ENCODE measurements around the gene PCDH9. TPM values are rescaled to one million over a fixed set of nuclear protein-coding genes. Genes with fewer than 3 reads are reported as not detected.

PCDH9 gene, protein sequence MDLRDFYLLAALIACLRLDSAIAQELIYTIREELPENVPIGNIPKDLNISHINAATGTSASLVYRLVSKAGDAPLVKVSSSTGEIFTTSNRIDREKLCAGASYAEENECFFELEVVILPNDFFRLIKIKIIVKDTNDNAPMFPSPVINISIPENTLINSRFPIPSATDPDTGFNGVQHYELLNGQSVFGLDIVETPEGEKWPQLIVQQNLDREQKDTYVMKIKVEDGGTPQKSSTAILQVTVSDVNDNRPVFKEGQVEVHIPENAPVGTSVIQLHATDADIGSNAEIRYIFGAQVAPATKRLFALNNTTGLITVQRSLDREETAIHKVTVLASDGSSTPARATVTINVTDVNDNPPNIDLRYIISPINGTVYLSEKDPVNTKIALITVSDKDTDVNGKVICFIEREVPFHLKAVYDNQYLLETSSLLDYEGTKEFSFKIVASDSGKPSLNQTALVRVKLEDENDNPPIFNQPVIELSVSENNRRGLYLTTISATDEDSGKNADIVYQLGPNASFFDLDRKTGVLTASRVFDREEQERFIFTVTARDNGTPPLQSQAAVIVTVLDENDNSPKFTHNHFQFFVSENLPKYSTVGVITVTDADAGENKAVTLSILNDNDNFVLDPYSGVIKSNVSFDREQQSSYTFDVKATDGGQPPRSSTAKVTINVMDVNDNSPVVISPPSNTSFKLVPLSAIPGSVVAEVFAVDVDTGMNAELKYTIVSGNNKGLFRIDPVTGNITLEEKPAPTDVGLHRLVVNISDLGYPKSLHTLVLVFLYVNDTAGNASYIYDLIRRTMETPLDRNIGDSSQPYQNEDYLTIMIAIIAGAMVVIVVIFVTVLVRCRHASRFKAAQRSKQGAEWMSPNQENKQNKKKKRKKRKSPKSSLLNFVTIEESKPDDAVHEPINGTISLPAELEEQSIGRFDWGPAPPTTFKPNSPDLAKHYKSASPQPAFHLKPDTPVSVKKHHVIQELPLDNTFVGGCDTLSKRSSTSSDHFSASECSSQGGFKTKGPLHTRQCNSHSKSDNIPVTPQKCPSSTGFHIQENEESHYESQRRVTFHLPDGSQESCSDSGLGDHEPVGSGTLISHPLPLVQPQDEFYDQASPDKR (N-terminal part only)
- total RNA-seq (2014; rRNA removed; shearing (Covaris generic)) = 5.6 and 7.7 TPM in 2 replicates

DNA sequence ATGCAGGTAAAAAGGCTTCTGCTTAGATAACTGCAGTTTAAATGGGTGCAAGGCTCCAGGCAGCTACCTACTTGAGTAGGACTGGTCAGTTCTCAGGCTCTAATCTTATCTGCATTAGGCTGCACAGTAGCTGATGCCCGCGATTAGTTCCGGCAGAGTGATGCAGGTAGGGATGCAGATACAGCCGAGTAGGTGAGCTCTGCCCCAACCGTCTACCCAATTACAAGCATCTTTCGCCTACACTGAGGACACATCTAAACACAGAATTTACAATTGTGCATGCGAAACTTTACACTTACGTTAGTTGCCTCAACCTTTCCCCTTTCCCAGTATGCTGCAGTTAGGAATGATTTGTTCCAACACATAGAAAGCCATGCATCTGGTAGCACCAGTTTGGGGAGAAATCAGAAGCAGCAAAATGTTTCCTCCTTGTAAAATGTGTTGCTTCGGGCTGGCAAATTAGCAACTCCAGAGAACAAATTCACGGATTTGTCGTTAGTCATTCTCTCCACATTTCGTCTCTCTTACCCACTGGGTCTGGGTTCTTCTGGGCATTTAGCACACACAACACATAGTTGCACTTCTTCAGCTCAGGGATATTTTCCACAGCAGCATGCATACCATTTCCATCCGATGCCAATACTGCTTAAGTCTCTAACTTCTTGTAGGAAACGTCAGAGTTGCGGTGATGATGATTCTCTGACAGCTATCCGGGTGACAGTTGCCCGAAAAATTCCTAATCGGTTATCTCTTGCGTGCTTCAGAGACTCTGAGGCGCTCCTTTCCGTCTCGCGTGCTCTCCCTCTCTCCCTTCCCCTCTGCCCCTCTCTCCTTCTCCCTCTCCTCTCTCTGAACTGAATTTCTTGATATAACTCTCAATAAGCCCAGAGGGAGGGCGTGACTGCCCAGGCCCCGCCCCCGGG, at the start of gene PCDH9:
TSS of gene PCDH9 (minus strand) at position 856 of the 923 bp plus-strand sequence. CDS start 1,896 bp downstream, outside the sequence.
- DNase-seq (ENCODE audit: low spot score) = no peak

DNA sequence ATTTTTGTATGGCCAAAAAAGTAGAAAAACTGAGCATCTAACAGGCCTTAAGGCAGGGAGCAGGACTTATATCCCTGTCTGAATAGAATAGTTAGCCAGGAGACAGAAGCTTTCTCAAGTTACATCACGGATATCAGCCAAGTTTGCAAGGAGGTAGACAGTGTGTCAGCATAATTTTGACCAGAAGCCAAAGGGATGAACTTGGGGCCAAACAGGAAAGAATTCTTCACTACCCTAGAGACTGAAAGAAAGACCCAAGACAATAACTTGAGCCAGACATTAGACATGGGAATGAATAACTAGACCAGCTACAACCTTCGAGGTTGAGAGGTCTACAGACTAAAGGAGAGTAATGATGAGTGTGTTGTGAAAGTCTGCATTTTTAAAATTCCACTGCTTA, 48.1 kb upstream of the PCDH9 start:
- DNase-seq (ENCODE audit: low spot score) = no peak

GRCh38 chr13:67277581-67277980, 47.4 kb upstream of the PCDH9 start:
- DNase-seq (ENCODE audit: low spot score) = no peak

GRCh38 chr13:67275351-67275960, 45.3 kb upstream of the PCDH9 start:
- DNase-seq (ENCODE audit: low spot score) = no peak

GRCh38 chr13:67273001-67273400, 42.9 kb upstream of the PCDH9 start:
- DNase-seq (ENCODE audit: low spot score) = no peak

- DNase-seq (ENCODE audit: low spot score) = no peak
Observed at GRCh38 chr13:67267136-67267535, 37.0 kb upstream of the PCDH9 start.

DNA sequence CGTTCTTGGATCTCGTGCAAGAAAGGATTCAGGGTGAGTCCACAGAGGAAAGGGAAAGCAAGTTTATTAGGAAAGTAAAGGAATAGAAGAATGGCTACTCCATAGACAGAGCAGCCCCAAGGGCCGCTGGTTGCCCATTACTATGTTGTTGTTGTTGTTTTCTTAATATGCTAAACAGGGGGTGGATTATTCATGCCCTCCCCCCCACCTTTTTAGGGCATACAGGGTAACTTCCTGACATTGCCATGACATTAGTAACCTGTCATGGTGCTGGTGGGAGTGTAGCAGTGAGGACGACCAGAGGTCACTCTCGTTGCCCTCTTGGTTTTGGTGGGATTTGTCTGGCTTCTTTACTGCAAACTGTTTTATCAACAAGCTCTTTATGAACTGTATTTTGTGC, 29.1 kb upstream of the PCDH9 start:
- DNase-seq (ENCODE audit: low spot score) = no peak

GRCh38 chr13:67258482-67258881, 28.3 kb upstream of the PCDH9 start:
- peak; percentile 5 for DNase-seq (ENCODE audit: low spot score)

DNA sequence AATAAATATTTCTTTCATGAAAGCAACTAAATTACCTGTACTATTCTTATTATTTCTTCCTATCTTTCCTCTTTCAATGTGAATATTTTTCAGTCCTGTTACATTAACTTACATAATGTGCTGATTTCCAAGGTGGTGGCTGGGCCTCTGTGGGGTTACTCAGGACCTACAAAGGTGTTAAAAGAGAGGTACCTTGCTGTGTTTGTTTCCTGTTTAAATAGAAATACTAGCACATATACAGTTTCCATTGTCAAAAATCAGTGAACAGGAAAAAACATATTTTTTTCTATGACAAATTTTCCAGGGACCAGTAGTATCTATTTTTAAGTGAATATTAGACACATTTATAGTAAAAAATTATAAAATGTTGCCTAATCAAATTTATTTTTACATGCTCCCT, 8.7 kb upstream of the PCDH9 start:
- DNase-seq (ENCODE audit: low spot score) = no peak

DNA sequence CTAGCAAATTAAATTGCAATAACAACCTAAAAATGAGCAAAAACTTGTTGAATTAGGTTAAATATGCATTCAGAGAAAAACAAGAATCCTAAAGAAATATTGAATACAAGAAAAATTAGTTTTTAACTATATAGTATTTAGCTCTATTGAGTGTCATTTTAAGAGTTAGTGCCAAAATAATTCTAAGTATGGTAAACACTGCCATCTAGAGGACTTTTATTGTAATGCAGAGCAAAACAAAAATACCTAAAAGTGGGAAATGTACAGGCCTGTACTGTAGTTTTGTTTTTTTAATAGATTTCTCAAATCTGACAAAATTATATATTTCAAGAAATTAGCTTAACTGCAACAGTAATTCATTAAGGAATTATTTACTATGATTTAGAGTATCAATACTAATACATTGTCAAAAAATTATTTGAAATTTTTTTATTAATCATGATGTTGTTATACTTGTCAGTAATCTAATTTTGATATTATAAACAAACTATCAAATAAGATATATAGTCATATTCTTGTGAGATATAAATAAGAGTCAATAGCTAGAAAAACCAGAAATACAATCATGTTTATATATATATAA, 8.2 kb upstream of the PCDH9 start:
- no peak for DNase-seq (ENCODE audit: low spot score)

- DNase-seq (ENCODE audit: low spot score) = no peak
Observed at GRCh38 chr13:67235265-67235664, 5.1 kb upstream of the PCDH9 start.

DNA sequence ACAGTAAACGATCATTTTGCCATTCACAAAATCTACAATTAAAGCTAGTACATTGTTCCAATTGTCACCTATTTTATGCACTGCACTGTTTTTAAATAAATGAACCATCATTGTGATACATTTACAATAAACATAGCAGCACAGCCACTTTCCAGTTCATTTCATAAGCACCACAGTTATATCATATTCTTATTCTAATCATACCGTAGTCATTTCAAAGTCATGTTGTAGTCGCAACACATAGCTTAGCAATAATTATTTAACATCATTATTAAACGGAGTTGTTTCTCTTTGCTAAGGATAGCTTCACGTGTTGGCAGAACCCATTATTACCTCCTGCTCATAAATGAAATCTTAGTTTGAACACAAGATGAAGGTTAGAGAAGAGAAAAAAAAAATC, 2.2 kb upstream of the PCDH9 start:
- DNase-seq (ENCODE audit: low spot score) = no peak

- DNase-seq (ENCODE audit: low spot score) = no peak
Observed at GRCh38 chr13:67231289-67232000, 1.3 kb upstream of the PCDH9 start.

GRCh38 chr13:67230404-67231288, 510 bp upstream of the PCDH9 start:
- DNase-seq (ENCODE audit: low spot score) = peak; percentile 90

- DNase-seq (ENCODE audit: low spot score) = no peak
Observed at GRCh38 chr13:67228916-67229315, 1.2 kb downstream of the PCDH9 start.

- DNase-seq (ENCODE audit: low spot score) = no peak
Observed at GRCh38 chr13:67228031-67228430, 2.1 kb downstream of the PCDH9 start.

- DNase-seq (ENCODE audit: low spot score) = no peak
Observed at GRCh38 chr13:67227131-67227983, 2.8 kb downstream of the PCDH9 start.

- DNase-seq (ENCODE audit: low spot score) = no peak
Observed at GRCh38 chr13:67226696-67227095, 3.4 kb downstream of the PCDH9 start.
